CD4-positive, alpha-beta T cell treated with Interleukin-15 for 4 hours (primary cell): ENCODE measurements around the gene ADAM23.
"Not testable (repeated sequence)": the region's sequence is repeated elsewhere in the genome, so short reads cannot be mapped to it uniquely, and the experiment has no call there.

Experiments
- DNase-seq: peaks from one replicate; pipeline ENCODE4 v3.0.0-alpha.2; 2020; ENCODE audit warnings: low spot score

ADAM23 gene, protein sequence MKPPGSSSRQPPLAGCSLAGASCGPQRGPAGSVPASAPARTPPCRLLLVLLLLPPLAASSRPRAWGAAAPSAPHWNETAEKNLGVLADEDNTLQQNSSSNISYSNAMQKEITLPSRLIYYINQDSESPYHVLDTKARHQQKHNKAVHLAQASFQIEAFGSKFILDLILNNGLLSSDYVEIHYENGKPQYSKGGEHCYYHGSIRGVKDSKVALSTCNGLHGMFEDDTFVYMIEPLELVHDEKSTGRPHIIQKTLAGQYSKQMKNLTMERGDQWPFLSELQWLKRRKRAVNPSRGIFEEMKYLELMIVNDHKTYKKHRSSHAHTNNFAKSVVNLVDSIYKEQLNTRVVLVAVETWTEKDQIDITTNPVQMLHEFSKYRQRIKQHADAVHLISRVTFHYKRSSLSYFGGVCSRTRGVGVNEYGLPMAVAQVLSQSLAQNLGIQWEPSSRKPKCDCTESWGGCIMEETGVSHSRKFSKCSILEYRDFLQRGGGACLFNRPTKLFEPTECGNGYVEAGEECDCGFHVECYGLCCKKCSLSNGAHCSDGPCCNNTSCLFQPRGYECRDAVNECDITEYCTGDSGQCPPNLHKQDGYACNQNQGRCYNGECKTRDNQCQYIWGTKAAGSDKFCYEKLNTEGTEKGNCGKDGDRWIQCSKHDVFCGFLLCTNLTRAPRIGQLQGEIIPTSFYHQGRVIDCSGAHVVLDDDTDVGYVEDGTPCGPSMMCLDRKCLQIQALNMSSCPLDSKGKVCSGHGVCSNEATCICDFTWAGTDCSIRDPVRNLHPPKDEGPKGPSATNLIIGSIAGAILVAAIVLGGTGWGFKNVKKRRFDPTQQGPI

DNA sequence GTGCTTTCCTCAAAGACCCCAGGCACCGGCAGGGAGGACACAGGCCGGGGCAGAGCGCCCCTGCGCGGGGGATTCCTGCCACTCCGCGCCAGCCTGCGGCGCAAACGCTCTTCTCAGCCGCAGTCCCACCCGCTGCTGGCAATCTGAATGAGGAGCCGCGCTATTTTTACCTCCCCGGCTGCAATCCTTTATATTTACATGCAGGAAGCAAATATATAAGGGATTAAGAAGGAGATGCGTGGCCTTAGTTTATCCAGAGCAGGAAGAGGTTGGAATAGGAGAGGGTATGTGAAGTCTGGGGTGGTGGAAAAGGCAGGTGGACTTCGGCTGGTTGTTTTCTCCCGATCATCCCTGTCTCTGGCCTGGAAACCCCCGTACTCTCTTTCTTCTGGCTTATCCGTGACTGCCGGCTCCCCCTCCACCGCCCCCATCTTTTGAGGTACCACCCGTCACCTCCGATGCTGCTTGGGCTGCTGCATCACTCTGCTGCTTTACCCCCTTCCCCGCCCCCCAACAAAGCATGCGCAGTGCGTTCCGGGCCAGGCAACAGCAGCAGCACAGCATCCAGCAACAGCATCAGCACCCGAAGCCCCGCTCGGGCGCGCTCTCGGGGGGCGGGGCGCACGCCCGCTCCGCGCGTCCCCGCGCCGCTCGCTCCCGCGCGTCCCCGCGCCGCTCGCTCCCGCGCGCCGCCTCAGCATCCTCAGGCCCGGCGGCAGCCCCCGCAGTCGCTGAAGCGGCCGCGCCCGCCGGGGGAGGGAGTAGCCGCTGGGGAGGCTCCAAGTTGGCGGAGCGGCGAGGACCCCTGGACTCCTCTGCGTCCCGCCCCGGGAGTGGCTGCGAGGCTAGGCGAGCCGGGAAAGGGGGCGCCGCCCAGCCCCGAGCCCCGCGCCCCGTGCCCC is at the start of gene ADAM23:
ADAM23 (plus strand) TSS at position 700 of the 902 bp plus-strand sequence. CDS start 335 bp downstream, outside the sequence.
- DNase-seq: peak; percentile 29

DNA sequence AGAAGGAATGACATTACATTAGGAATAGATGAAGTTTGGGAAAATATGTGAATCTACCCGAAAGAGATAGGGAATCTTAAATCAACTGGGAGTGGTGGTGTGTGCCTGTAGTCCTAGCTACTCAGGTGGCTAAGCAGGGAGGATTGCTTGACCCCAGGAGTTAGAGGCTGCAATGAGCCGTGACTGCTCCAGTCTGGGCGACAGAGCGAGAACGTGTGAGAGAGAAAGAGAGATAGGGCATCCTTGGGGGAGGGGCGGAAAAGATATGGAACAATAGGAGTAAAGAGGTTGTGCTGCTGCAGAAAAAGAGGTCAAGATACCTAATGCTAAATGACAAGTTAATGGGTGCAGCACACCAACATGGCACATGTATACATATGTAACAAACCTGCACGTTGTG is 47.1 kb upstream of the ADAM23 start:
- DNase-seq: no peak

DNA sequence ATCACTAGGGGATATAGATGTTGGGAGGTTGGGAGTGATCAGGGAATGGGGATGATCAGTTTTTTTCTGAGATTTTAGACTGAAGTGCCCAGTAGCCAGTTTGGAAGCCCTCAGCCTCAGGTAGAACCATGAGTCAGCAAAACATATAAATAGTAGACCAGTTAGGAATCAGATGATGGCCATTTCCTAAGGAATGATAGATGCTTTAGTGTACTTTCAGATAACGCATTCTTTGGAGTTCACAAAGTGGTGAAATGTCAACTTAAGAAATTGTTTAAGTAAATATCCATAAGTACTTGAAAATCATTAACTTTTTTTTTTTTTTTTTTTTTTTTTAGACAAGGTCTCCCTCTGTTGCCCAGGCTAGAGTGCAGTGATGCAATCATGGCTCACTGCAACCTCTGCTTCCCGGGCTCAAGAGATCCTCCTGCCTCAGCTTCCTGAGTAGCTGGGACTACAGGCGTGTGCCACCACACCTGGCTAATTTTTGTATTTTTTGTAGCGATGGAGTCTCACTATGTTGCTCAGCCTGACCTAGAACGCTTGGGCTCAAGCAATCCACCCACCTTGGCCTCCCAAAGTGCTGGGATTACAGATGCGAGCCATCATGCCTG is 40.3 kb upstream of the ADAM23 start:
- DNase-seq: not testable (repeated sequence)

DNA sequence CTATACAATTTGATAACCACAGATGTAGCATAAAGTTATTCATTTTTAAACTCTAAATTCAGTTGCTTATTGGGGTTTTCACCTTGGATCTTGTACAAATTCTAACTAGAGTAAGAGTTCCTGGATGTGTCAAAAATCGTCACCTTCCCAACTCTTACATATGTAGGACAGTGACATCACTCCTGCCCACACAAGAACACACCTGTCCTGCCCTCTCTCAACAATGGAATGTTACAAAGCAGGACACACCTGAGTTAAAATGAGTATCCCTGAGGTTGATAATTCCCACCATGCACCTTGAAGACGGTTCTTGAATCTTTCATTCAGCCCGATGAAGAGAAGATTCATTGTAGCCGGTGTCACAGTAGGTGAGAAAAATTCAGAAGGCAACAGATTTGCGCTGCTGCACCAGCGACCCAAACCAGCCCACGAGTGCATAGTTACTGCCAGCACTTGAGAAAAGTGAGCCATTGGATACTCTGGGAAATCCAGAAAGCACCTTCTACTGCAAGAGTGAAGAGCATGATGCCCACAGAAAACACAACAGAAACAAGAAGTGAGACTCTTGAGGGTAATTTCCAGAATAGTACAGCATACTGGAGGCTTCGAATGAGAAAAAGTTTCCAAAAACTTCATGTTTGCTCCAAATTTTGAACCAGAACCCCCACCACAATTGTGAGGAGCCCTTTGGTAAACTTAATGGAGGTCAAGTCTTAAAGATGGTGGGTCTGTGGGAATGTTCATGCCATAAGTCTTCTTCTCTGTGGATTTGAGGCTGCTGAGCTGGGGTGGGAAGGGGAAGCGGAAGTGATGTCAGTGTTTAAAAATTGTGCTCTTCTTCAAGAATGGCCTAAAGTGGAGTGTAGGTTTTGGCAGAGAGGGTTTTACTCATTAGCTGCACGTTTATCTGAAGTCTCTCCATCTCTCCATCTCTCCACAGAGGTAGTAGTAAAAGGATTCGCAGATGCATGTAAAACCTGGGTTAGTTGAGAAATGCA is 34.7 kb upstream of the ADAM23 start:
- no peak for DNase-seq

DNA sequence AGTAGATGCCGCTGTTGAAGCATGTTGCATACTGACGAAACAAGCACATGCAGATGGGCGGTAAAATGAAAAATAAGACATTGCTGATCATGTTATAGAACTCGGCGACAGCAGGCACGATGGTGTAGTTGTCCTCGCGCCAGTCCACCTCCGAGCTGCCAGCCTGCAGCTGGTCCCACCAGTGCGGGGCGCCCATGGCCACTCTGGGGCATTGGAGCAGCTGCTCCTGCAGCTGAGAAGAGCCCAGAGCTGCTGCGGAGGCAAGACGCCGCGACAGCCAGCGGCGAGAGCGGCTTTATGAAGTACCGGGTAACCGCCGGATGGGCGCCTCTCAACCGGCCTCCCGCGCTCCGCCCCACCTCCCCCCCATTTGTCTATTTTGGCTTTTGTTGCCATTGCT is 32.6 kb upstream of the ADAM23 start:
- DNase-seq: no peak

DNA sequence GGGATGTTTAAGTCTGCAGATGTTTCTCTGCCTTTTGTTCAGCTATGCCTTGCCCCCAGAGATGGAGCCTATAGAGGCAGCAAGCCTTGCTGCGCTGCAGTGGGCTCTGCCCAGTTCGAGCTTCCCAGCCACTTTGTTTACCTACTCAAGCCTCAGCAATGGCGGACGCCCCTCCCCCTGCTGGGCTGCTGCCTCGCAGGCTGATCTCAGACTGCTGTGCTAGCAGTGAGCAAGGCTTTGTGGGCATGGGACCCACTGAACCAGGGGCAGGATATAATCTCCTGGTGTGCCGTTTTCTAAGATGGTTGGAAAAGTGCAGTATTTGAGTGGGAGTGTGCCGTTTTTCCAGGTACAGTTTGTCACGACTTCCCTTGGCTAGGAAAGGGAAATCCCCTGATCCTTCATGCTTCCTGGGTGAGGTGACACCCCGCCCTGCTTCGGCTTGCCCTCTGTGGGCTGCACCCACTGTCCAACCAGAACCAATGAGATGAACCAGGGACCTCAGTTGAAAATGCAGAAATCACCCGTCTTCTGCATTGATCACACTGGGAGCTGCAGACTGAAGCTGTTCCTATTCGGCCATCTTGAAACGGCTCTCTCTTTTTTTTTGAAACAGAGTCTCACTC is 27.6 kb upstream of the ADAM23 start:
- no peak for DNase-seq

DNA sequence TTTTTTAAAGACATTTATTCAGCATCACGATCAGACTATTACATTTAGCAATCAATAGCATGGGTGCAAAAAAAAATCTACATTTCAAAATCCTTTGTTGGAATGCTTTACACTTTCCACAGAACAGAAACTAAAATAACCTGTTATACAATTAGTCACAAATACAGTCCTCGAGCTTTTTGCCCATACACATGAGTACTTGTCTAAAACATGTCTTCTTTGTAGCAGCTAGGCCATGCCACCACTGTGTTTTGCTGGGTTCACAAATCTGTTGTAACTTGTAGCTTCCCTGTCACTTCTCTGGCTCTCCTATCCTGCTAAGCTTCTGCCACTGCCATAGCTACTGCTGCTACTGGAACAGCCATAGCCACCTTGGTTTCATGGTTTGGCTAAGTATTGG is 24.4 kb upstream of the ADAM23 start:
- no peak for DNase-seq

DNA sequence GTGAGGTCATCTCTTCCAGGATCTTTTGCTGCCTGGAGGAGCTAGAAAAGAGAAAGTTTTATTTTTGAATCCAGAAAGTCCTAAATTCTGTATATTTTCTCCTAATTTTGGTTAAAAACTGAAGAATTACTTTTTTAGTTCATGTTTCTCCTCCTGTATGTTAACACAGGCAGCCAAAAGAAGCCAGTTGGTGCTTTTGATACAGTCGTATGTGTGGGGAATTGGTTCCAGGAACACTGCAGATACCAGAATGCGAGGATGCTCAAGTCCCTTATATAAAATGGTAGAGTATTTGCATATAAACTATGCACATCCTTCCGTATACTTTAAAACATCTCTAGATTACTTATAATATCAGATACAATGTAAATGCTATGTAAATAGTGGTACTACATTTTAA is 22.6 kb upstream of the ADAM23 start:
- no peak for DNase-seq

DNA sequence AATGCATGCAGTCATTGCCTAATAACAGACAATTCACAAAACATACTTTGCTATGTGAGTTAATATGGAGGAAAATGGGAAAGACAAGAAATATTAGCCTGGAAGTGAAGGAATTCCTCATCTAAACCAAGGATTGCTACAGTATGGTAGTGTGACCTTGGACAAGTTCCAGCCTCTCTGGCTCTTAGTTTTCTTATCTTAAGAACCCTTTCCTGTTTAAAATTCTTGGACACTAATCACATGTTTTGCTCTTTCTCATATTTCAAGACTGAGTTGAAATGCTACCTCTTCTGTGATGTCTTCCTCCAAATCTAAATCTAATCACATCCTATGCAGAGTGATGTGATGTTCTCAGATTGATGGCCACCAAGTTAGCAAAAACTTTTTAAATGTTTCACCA is 20.8 kb upstream of the ADAM23 start:
- no peak for DNase-seq

DNA sequence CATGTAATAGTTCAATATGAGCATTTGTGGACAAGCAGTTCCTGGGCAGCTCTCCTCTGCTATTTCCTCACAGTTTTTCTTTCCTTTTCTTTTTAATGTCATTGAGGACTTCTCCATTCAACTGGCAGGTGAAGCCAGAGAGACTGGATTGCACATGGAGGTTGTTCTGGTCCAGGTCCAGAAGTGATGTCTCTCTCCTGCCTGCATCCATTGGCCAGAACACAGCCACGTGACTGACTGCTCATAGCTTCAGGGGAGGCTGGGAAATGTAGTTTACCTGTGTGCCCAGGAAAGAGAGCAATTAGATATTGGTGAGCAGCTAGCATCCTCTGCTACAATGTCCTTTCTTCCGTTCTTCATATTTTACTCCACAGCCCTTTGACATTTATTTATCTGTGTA is 20.2 kb upstream of the ADAM23 start:
- DNase-seq: no peak

DNA sequence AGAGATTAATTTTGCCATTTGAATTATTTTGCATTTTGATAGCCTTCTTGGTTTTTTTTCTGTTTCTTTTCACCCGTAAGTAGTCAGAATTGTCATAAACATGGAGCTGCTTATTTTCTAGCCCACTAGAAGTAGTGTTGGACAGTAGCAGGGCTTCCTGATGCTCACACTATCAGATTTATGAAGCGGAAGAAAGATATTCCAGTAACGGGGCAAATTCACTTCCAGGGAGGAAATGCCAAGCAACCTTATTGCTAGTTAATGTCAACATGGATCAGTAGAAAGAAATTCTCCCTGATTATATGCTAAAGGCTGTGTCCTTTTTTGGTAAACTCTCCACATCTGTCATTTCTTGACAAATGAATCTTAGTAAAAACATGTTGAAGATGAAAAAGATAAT is 19.2 kb upstream of the ADAM23 start:
- no peak for DNase-seq

DNA sequence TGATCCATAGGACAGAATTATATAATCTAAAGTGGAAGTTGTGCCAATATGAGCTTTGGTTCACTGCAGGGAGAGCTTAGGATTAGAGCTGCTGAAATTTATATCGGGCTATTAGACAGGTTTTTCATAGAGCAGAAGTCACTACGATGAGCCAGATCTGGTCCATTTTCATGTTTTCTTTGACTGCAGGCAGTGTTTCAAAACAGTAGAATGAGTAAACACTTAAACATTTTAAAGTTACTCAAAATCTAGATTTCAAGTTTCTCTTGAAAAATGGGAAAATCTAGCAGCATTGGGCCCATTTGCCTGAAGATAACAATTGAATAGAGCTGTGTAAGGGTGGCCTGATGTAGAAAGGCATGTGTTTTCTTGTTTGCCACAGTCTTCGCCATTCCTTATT is 14.5 kb upstream of the ADAM23 start:
- no peak for DNase-seq

DNA sequence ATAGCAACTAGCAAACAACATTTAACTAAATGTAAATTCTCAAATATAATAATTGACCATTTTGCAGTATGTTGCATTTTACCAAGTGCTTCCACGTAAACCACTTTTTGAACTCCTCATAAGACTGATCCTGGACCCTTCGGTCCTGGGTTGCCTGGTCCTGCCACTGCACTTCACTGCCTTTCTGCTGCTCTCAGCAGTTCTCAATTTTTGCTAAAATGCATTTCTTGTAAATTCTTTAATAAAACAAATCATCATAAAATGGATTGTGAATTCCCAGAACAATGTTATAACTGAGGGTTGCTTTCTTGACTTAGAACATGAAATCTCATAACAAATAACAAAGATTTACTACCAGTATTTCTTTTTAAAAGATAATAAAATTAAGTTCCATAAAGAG is 12.9 kb upstream of the ADAM23 start:
- no peak for DNase-seq

DNA sequence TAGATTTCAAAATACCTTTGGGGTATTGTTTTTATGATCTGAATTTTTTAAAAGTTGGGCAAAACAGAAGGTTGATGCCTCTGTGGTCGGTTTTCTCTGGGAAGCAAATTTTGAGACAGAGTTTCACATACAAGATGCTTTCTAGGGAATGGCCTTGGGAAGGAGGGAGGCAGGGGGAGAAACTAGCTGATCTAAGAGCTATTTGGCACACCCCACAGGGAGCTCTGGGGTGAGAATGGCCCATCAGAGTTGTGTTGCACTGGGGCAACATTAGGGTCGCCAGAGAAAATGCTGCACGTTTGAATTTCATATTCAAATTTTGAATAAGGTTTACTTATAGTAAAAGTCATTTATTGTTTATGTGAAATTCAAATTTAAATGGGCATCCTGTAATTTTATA is 11.9 kb upstream of the ADAM23 start:
- DNase-seq: no peak

DNA sequence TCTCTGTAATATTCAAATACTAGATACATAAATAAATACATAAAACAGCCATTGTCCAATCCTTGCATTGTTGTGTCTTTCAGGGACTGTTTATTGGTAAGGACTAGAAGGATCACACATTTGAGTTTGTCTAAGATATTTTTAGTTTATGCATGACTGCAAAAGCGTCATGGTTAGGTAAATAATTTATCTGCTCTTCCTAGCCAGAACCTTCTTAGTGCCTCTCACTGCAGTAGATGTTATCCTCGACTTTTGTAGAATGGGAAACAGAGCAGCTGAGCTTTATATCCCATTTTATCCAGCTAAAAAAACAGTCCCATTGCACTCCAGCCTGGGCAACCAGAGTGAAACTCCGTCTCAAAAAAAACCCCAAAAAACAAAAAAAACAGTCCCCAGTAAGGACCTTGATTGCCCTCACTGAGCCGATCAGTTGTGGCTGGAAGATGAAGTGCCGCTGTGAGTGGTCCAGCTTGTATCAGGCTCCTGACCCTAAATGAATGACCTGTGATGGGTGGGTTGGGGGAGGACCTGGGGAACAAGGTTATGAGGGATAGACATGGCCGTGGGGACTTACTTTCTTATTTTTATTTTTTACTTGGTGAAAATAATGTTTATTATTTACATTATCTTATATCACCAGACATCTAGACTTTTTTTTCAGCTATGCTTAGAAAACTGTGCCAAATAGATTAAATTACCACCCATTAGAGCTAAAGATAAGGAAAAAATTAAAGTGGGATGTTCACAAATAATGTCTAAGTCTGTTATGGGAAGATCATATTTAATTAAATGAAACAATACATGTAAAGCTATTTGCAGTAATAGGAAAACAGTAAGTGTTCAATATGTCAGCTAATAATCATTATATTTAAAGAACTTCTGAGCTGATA is 10.9 kb upstream of the ADAM23 start:
- no peak for DNase-seq

DNA sequence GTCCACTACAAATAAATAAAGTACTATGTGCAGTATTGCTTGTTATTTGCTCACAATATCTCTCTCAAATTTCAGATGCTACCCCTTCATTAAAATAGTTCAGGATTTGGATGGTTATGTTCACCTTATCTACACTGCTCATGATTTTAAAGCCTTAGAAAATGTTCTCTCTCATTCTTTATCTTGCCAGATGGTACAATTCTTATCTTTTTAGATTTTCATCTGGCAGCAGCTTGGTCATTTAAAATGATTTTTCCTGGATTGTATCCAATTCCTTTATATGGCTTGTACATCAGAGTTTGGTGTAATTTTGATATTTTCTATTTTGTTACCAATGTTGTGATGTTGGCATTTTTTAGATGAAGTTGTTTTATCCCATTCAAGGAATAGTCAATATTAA is 10.1 kb upstream of the ADAM23 start:
- DNase-seq: no peak

DNA sequence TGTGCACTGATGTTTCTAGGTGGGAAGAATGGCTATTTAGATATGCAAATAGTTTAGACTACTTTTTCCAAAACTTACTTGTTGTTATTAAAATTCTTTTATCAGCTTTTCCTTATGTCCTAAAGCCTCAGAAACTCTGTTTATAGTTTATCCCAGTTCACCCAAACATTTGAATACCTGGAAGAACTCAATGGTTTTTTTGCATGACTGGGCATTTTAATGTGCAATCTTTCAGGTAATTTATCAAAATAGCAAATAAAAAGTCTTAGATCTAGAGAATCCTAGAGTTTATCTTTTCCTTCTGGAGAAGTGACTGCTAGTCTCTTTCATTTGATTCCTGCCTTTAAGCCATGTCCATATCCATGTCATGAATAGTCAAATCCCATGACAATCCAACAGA is 9.6 kb upstream of the ADAM23 start:
- no peak for DNase-seq

DNA sequence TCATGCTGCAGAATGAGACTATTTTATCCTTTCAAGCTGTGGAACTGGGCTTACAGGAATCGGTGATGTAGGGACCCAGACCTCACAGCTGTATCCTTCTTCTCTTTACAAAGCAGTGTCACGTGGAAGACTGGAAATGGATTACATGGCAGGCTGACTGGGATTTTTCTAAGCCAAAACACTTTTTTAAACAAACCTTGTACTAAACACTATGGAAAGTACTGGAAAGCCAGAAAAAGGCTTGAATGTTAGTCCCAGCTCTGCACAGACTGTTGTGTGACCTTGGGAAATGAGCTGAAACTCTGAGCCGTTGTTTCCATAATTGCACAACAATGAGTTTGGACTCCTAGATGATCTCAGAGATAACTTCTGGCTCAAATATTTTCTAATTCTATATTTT is 7.6 kb upstream of the ADAM23 start:
- no peak for DNase-seq

DNA sequence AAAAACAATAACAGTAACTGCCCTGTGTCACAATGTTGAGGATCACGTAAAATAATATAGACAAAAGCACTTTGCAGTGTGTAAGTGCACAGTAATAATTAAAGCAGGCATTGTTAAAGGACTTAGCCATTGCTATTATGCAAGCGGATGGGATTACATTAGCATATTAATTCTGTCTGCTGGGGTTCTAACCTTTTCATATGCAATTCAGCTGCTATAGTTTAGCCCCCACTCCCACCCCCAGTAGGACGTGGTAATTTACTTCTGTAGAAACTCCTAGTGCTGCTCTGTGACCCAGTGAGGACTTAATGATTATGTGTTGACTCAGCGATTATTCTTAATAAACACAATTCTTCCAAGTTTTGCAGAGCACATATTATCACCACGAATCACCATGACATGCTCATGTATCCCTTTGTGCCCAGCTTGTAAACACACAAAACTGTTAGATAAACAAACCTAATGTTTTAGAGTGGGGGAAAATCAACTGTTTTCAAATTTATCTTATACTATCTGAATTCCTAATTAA is 5.1 kb upstream of the ADAM23 start:
- no peak for DNase-seq
